Adrenal gland (tissue), 12 donors: ENCODE measurements around the gene FAM83C. TPM values are rescaled to one million over a fixed set of nuclear protein-coding genes. Genes with fewer than 3 reads are reported as not detected.

Experiments
- DNase-seq, 7 donors: peaks; one replicate each; pipeline ENCODE4 v3.0.0-alpha.2; 2019 to 2020
- H3K27ac ChIP-seq, 5 donors: fragments of 200-600 bp; sonication (generic) in 4 of 5; 1 replicate in 3 of 5; 2 replicates in 2 of 5; pipeline versions ENCODE4 v1.5.1 to v1.8.0; 2016 to 2020; ENCODE audit warnings: mild to moderate bottlenecking in 1 of 5
- H3K27me3 ChIP-seq: fragments of 200-600 bp; 2 replicates; pipeline ENCODE4 v1.8.0; 2021
- H3K36me3 ChIP-seq, 2 donors: fragments of 200-600 bp; replicated peaks in 1 of 2; 1 replicate in 1 of 2; 2 replicates in 1 of 2; pipeline versions ENCODE4 v1.5.1 to v1.8.0; 2018 to 2022
- H3K4me1 ChIP-seq, 2 donors: fragments of 200-600 bp; replicated peaks in 1 of 2; 1 replicate in 1 of 2; 2 replicates in 1 of 2; pipeline versions ENCODE4 v1.5.1 to v1.8.0; 2018 to 2021
- H3K4me3 ChIP-seq, 4 donors: fragments of 200-600 bp; sonication (generic) in 3 of 4; one replicate each; pipeline ENCODE4 v1.5.1; 2016 to 2018
- H3K9me3 ChIP-seq, 3 donors: fragments of 200-600 bp; sonication (generic) in 1 of 3; replicated peaks in 1 of 3; 1 replicate in 2 of 3; 2 replicates in 1 of 3; pipeline versions ENCODE4 v1.5.1 to v1.8.0; 2016 to 2021
- POLR2A ChIP-seq, 2 donors: fragments of 450-650 bp; IDR thresholded peaks; one replicate each; pipeline ENCODE4 v1.6.1; 2017; ENCODE audit warnings: antibody characterized with exemption in 2 of 2, mild to moderate bottlenecking in 2 of 2, moderate library complexity in 1 of 2
- WGBS, 4 donors: extraction: QIAGEN DNeasy Blood & Tissue Kit in 2 of 4; methylation state at CpG; one replicate each; pipeline versions ENCODE4 v1.1.5 to v1.1.7; 2013 to 2017; 5-methylcytosine and 5-hydroxymethylcytosine counted together
- intact Hi-C, 2 donors: fragments of 100-400 bp; cut with DNase I; formaldehyde crosslinking; loops; one replicate each; pipeline versions ENCODE4 v1.14.1 to v1.15.0; 2022 to 2023
- polyA plus RNA-seq, 3 donors: library from polyadenylated mRNA; stranded (reverse); fragments of 200-250 nt in 2 of 3; fragments of 350-450 nt in 1 of 3; fragmentation: Illumina TruSeq in 1 of 3; extraction: RNeasy Lipid Tissue Mini Kit (QIAGEN cat#74804) in 1 of 3; gene quantifications; one replicate each; pipeline ENCODE4 v1.2.3, GENCODE V29; 2013 to 2014
- total RNA-seq, 9 donors: library from RNA; depleted of rRNA in 4 of 9; stranded (reverse); fragments of >200 nt in 4 of 9; fragments of 120-200 nt in 1 of 9; fragmentation: NEBNext Ultra II Directional in 1 of 9; extraction: Animal tissue kit (Norgen Biotek cat#: 25700) in 1 of 9; gene quantifications; one replicate each; pipeline versions ENCODE4 v1.1.0 to v1.2.4, GENCODE V29; 2013 to 2023
- TF ChIP-seq, protein P1 (sequence below), 6 experiments: fragments of 450-650 bp in 4 of 6; fragments of 200-600 bp in 2 of 6; sonication (generic) in 1 of 6; IDR thresholded peaks; 1 replicate in 5 of 6; 2 replicates in 1 of 6; pipeline versions ENCODE4 v1.5.1 to v1.8.0; 2016 to 2021; ENCODE audit warnings: antibody characterized with exemption in 6 of 6, mild to moderate bottlenecking in 2 of 6, moderate library complexity in 1 of 6
- donor health status: healthy with polysubstance abuse.
- donor health status: Bipolar disorder and iron deficiency.
- donor health status: DM: yes; HTN: yes; CAD: no.
- donor health status: DM: no; HTN: no; CAD: no.
- donor health status: DM: no; HTN: no; CAD: no.
- donor health status: DM: yes; HTN: yes; CAD: no.

The FAM83C gene
- total and polyA plus RNA-seq, 12 donors: 0.03 to 0.11 TPM; not detected in 10

DNA sequence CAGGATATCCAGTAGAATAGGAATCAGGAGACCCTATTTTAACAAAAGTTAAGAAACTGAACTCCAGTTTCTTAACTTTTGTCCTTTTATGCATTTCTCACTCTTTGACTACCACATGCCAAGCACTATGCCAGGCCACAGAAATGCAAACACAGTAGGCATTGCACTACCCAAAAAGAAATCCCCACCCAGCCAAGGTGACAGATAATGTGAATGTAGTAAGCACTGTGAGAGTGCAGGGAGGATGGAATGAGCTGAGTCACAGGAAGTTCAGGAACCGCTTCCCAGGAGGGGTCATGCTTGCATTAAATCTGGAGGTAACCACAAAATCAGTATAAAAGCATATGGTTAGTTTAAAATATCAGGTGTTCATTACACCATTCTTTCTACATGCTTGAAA is 20.1 kb upstream of the FAM83C start:
- TF ChIP-seq, protein P1, sequence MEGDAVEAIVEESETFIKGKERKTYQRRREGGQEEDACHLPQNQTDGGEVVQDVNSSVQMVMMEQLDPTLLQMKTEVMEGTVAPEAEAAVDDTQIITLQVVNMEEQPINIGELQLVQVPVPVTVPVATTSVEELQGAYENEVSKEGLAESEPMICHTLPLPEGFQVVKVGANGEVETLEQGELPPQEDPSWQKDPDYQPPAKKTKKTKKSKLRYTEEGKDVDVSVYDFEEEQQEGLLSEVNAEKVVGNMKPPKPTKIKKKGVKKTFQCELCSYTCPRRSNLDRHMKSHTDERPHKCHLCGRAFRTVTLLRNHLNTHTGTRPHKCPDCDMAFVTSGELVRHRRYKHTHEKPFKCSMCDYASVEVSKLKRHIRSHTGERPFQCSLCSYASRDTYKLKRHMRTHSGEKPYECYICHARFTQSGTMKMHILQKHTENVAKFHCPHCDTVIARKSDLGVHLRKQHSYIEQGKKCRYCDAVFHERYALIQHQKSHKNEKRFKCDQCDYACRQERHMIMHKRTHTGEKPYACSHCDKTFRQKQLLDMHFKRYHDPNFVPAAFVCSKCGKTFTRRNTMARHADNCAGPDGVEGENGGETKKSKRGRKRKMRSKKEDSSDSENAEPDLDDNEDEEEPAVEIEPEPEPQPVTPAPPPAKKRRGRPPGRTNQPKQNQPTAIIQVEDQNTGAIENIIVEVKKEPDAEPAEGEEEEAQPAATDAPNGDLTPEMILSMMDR (IDR thresholded peaks at IDR 0.05): no peak
- TF ChIP-seq POLR2A (IDR thresholded peaks at IDR 0.05): no peak
- intact Hi-C loops: no loop called here
- H3K4me3 ChIP-seq: no peak overlapping the region
- no peak for DNase-seq
- H3K36me3 ChIP-seq: no peaks in the 10 kb centered on the region
- no peak overlapping the region for H3K27ac ChIP-seq
- H3K27me3 ChIP-seq: no peaks in the 10 kb centered on the region
- H3K4me1 ChIP-seq: peaks cover 0 to 2% of the 10 kb centered on the region in 2 donors
- 79 to 100% (median 91%) methylated on average over 1 of the region's 1 CpG for WGBS, 4 donors
- no peaks in the 10 kb centered on the region for H3K9me3 ChIP-seq

DNA sequence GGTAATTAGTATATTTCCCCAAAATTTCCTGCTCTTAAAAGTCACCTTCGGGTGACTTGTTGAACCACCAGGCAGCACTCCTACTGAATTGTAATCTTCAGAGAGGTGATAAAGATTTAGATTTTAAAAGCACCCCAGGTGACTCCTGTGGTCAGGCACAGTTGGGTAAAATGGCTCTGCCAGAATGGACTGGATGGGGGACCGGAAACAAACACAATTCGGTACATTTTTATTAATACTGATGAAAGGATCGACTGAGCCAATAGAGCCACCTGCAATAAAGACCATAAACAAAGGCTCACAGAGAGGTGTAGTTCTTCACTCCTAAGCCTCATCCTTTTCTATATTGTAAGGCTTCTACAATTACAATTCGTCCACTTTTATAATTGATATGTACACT is 19.6 kb upstream of the FAM83C start:
- Histone ChIP-seq H3K9me3 (no peaks in the 10 kb centered on the region), H3K4me1 (peaks cover under 1 to 6% of the 10 kb centered on the region in 2 donors), H3K4me3 (no peak overlapping the region), H3K27ac (no peak overlapping the region), H3K27me3 (no peaks in the 10 kb centered on the region), H3K36me3 (no peaks in the 10 kb centered on the region)
- no peak for DNase-seq
- intact Hi-C loops: no loop called here
- WGBS, 4 donors: 89 to 94% (median 91%) methylated on average over 5 of the region's 5 CpGs
- no peak for TF ChIP-seq POLR2A (IDR thresholded peaks at IDR 0.05)
- TF ChIP-seq, protein P1 (IDR thresholded peaks at IDR 0.05): no peak

DNA sequence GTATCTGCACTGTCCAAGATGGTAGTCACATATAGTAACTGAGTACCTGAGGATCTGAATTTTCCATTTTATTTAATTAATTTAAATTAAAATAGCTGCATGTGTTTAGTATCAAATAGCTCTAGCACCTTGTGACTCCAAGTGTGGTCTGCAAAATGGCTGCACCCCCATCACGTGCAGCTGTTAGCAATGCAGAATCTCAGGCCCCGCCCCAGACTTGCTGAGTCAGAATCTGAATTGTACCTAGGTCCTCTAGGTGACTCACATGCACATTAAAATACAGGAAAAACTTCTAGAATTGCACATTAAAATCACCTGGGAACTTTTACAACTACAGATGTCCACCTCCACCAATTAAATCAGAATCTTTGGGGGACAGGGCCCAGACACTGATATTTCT is 19.2 kb upstream of the FAM83C start:
- no peaks in the 10 kb centered on the region for H3K9me3 ChIP-seq
- peaks cover 5 to 9% of the 10 kb centered on the region in 2 donors for H3K4me1 ChIP-seq
- WGBS, 4 donors: 85 to 92% (median 89%) methylated on average over 2 of the region's 2 CpGs
- H3K27me3 ChIP-seq: no peaks in the 10 kb centered on the region
- DNase-seq: no peak
- no peak overlapping the region for H3K4me3 ChIP-seq
- TF ChIP-seq, protein P1 (IDR thresholded peaks at IDR 0.05): no peak
- TF ChIP-seq POLR2A (IDR thresholded peaks at IDR 0.05): no peak
- no peaks in the 10 kb centered on the region for H3K36me3 ChIP-seq
- intact Hi-C loops: no loop called here
- H3K27ac ChIP-seq: no peak overlapping the region

DNA sequence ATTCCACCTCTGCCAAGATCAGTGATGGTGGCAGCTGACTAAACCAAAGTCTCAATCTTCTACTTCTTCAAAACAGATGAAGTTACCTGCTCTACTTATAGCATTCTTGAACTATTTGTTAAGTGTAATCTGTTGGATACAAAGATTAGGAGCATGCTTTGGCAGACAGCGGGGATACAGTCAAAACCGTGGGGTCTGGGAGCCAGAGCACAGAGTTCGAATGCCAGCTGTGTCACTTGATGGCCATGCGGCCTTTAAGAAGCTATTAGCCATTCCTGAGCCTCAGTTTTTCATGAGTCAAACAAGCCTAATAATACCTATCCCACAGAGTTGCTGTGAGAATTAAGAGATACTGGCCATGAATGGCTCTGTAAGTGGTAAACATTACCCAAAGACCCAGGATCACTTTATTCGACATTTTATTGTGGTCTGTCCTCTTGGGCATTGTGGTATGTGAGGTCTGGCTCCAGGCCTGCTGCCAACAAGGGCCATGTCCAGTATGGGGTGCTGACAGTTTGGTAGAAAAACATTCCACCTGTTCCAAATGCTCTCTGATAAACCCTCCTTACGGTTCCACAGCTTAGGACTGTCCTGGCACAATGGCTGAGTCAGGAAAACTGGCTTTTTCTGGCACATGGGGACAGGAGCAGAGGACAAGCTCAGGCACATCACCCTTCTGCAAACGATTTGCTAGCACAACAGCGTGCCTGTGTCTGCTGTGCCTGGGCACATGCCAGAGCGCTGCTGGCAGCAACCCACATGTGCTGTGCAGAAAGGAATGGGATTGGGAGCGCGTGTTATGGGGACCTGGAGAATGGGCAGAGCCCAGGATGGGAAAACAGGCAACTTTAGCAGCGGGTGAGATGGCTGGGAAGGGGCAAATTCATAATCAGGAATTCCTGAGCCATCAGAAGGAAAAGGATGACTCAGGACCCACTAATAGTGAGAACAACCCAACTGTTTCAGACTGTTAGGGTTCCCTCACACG is 15.7 kb upstream of the FAM83C start:
- peaks cover 10 to 20% of the 10 kb centered on the region in 2 donors for H3K4me1 ChIP-seq
- intact Hi-C loops: no loop called here
- TF ChIP-seq, protein P1 (IDR thresholded peaks at IDR 0.05): no peak
- TF ChIP-seq POLR2A (IDR thresholded peaks at IDR 0.05): no peak

More for the DNA sequence above, 15.7 kb upstream of the FAM83C start:
- peak overlapping the region in 2 of 5 donors; percentile 1 to 78 for H3K27ac ChIP-seq
- H3K36me3 ChIP-seq: no peaks in the 10 kb centered on the region
- no peak overlapping the region for H3K4me3 ChIP-seq
- H3K9me3 ChIP-seq: no peaks in the 10 kb centered on the region
- 75 to 87% (median 83%) methylated on average over 13 of the region's 13 CpGs for WGBS, 4 donors
- peak in 1 of 7 donors; percentile 72 for DNase-seq
- no peaks in the 10 kb centered on the region for H3K27me3 ChIP-seq
